IMR-90 (cell line): ENCODE data around the gene RHOB. TPM values are rescaled to one million over a fixed set of nuclear protein-coding genes. Genes with fewer than 3 reads are reported as not detected.

Experiments used
- ATAC-seq: fragments of 200-7000 bp; cut with Tn5 transposase; 2 replicates; pipeline ENCODE4 v1.9.1; 2020; ENCODE audit warnings: low read depth, mild to moderate bottlenecking, moderate library complexity
- BruUV-seq: library from RNA; stranded (reverse); fragments of 400-500 nt; replicated peaks from 2 replicates; lab custom pipeline; 2021; lab: Mats Ljungman, UMichigan
- CTCF ChIA-PET: fragments of 300-600 bp; formaldehyde crosslinking; extraction: SDS; loops from one replicate; lab custom pipeline; 2021; ENCODE audit warnings: antibody characterized with exemption; lab: Yijun Ruan, JAX
- POLR2A ChIA-PET: fragments of 300-600 bp; sonication (Branson Sonifier 250); formaldehyde crosslinking; loops from one replicate; lab custom pipeline; 2022; ENCODE audit warnings: antibody characterized with exemption; ENCODE audit not compliant: unreplicated experiment; lab: Charles Lee
- DNase-seq: peaks from one replicate; pipeline ENCODE4 v3.0.0; 2013
- H2AFZ ChIP-seq: replicated peaks from 2 replicates; pipeline ENCODE3; 2013; ENCODE audit warnings: low read length, mild to moderate bottlenecking; ENCODE audit not compliant: poor library complexity
- H2AK5ac ChIP-seq: 2 replicates; pipeline ENCODE4 v1.6.1; 2013; ENCODE audit warnings: low read depth, low read length, inconsistent platforms
- H2AK9ac ChIP-seq: replicated peaks from 2 replicates; pipeline ENCODE3; 2013; ENCODE audit warnings: mild to moderate bottlenecking, low read depth, low read length, moderate library complexity; ENCODE audit not compliant: poor library complexity
- H2BK120ac ChIP-seq: 2 replicates; pipeline ENCODE4 v1.6.1; 2013; ENCODE audit warnings: low read depth, low read length, inconsistent platforms
- H2BK15ac ChIP-seq: 3 replicates; pipeline ENCODE4 v1.6.1; 2013; ENCODE audit warnings: low read depth, low read length, inconsistent platforms
- H2BK20ac ChIP-seq: 2 replicates; pipeline ENCODE4 v1.6.1; 2013; ENCODE audit warnings: low read depth, mild to moderate bottlenecking, inconsistent platforms, low read length, moderate library complexity
- H2BK5ac ChIP-seq: 2 replicates; pipeline ENCODE4 v1.6.1; 2013; ENCODE audit warnings: mild to moderate bottlenecking, low read depth, low read length, inconsistent platforms; ENCODE audit not compliant: poor library complexity, severe bottlenecking
- H3K14ac ChIP-seq: replicated peaks from 2 replicates; pipeline ENCODE4 v1.6.1; 2013; ENCODE audit warnings: low read depth, low read length, inconsistent platforms
- H3K18ac ChIP-seq: 2 replicates; pipeline ENCODE4 v1.6.1; 2013; ENCODE audit warnings: low read depth, low read length, control low read depth
- H3K23ac ChIP-seq: 2 replicates; pipeline ENCODE4 v1.6.1; 2013; ENCODE audit warnings: low read depth, low read length, inconsistent platforms
- H3K27ac ChIP-seq: 2 replicates; pipeline ENCODE4 v1.5.1; 2013; ENCODE audit warnings: mild to moderate bottlenecking, control low read depth, low read length; ENCODE audit not compliant: insufficient read depth
- H3K27me3 ChIP-seq: 2 replicates; pipeline ENCODE4 v1.6.1; 2013; ENCODE audit warnings: low read length; ENCODE audit not compliant: control insufficient read depth, insufficient read depth
- H3K36me3 ChIP-seq: 2 replicates; pipeline ENCODE4 v1.6.1; 2013; ENCODE audit warnings: low read length, mixed read lengths; ENCODE audit not compliant: control insufficient read depth, insufficient read depth
- H3K4ac ChIP-seq: 2 replicates; pipeline ENCODE4 v1.6.1; 2013; ENCODE audit warnings: low read depth, low read length, inconsistent platforms
- H3K4me1 ChIP-seq: 2 replicates; pipeline ENCODE4 v1.6.1; 2013; ENCODE audit warnings: low read length, mixed read lengths; ENCODE audit not compliant: control insufficient read depth, insufficient read depth
- H3K4me2 ChIP-seq: 2 replicates; pipeline ENCODE4 v1.6.1; 2013; ENCODE audit warnings: low read depth, mild to moderate bottlenecking, control low read depth, low read length, moderate library complexity
- H3K4me3 ChIP-seq: 2 replicates; pipeline ENCODE4 v1.5.1; 2013; ENCODE audit warnings: low read depth, mild to moderate bottlenecking, control low read depth, low read length, moderate library complexity; ENCODE audit not compliant: insufficient read depth
- H3K56ac ChIP-seq: 2 replicates; pipeline ENCODE4 v1.6.1; 2013; ENCODE audit warnings: low read length, inconsistent platforms; ENCODE audit not compliant: insufficient read depth; ENCODE audit errors: extremely low read depth
- H3K79me1 ChIP-seq, 2 experiments: 2 replicates each; pipeline ENCODE4 v1.6.1; 2013; ENCODE audit warnings: low read length in 2 of 2, inconsistent platforms in 1 of 2, low read depth in 1 of 2
- H3K9ac ChIP-seq: 2 replicates; pipeline ENCODE4 v1.6.1; 2013; ENCODE audit warnings: low read depth, low read length, control low read depth
- H3K9me1 ChIP-seq: 2 replicates; pipeline ENCODE4 v1.6.1; 2013; ENCODE audit warnings: low read length, inconsistent platforms; ENCODE audit not compliant: insufficient read depth
- H3K9me3 ChIP-seq: 2 replicates; pipeline ENCODE4 v1.6.1; 2013; ENCODE audit warnings: low read length; ENCODE audit not compliant: control insufficient read depth, insufficient read depth
- H4K20me1 ChIP-seq: 2 replicates; pipeline ENCODE4 v1.6.1; 2013; ENCODE audit warnings: low read length, inconsistent platforms; ENCODE audit not compliant: insufficient read depth
- H4K5ac ChIP-seq: 2 replicates; pipeline ENCODE4 v1.6.1; 2013; ENCODE audit warnings: mild to moderate bottlenecking, low read depth, low read length, control low read depth
- H4K8ac ChIP-seq, 2 experiments: 2 replicates each; pipeline ENCODE4 v1.6.1; 2013; ENCODE audit warnings: low read depth in 2 of 2, low read length in 2 of 2, control low read depth in 1 of 2, inconsistent platforms in 1 of 2
- H4K91ac ChIP-seq: 2 replicates; pipeline ENCODE4 v1.6.1; 2013; ENCODE audit warnings: low read depth, low read length, inconsistent platforms; ENCODE audit not compliant: insufficient read depth
- BHLHE40 ChIP-seq: fragments of 150-350 bp; IDR thresholded peaks from 2 replicates; pipeline ENCODE4 v1.6.1; 2016; ENCODE audit warnings: mild to moderate bottlenecking, low read depth, low read length
- CEBPB ChIP-seq: IDR thresholded peaks from 2 replicates; pipeline ENCODE4 v1.6.1; 2012; ENCODE audit warnings: low read depth, low read length, improper control_type of control experiment
- CTCF ChIP-seq: conservative IDR thresholded peaks from 2 replicates; pipeline ENCODE4 v1.5.1; 2012; ENCODE audit warnings: mild to moderate bottlenecking, low read depth, low read length, improper control_type of control experiment
- ELK1 ChIP-seq: fragments of 150-350 bp; IDR thresholded peaks from 2 replicates; pipeline ENCODE4 v1.6.1; 2016; ENCODE audit warnings: low read depth, mild to moderate bottlenecking, low read length, moderate library complexity, borderline replicate concordance
- FOS ChIP-seq: fragments of 150-350 bp; IDR thresholded peaks from 2 replicates; pipeline ENCODE4 v1.6.1; 2016; ENCODE audit warnings: low read depth, low read length
- MAFK ChIP-seq: IDR thresholded peaks from 2 replicates; pipeline ENCODE4 v1.6.1; 2012; ENCODE audit warnings: low read depth, low read length, improper control_type of control experiment
- MAZ ChIP-seq: IDR thresholded peaks from 2 replicates; pipeline ENCODE4 v1.6.1; 2012; ENCODE audit warnings: low read depth, mild to moderate bottlenecking, low read length, improper control_type of control experiment, moderate library complexity, borderline replicate concordance
- MXI1 ChIP-seq: IDR thresholded peaks from 2 replicates; pipeline ENCODE4 v1.6.1; 2012; ENCODE audit warnings: low read depth, mild to moderate bottlenecking, low read length, moderate library complexity, borderline replicate concordance
- NFE2L2 ChIP-seq: fragments of 150-350 bp; IDR thresholded peaks from 2 replicates; pipeline ENCODE4 v1.6.1; 2016; ENCODE audit warnings: low read depth, mild to moderate bottlenecking, low read length
- POLR2A ChIP-seq: IDR thresholded peaks from 2 replicates; pipeline ENCODE4 v1.6.1; 2012; ENCODE audit warnings: mild to moderate bottlenecking, low read depth, low read length
- RAD21 ChIP-seq: IDR thresholded peaks from 2 replicates; pipeline ENCODE4 v1.6.1; 2012; ENCODE audit warnings: low read length, improper control_type of control experiment
- RCOR1 ChIP-seq: IDR thresholded peaks from 2 replicates; pipeline ENCODE4 v1.6.1; 2012; ENCODE audit warnings: mild to moderate bottlenecking, low read length, improper control_type of control experiment; ENCODE audit not compliant: insufficient replicate concordance
- SMC3 ChIP-seq: fragments of 150-350 bp; IDR thresholded peaks from 2 replicates; pipeline ENCODE4 v1.6.1; 2016; ENCODE audit warnings: low read depth, mild to moderate bottlenecking, antibody characterized with exemption, low read length, moderate library complexity
- WGBS, 2 experiments: methylation state at CpG; one replicate each; pipeline versions ENCODE4 v1.1.5 to v1.1.7; 2013; ENCODE audit warnings: missing lambda C conversion rate in 2 of 2; ENCODE audit not compliant: insufficient read length in 1 of 2; ENCODE audit errors: extremely low coverage in 2 of 2; 5-methylcytosine and 5-hydroxymethylcytosine counted together
- dilution Hi-C: fragments of 300-500 bp; cut with HindIII; formaldehyde crosslinking; loops from one replicate; pipeline ENCODE4 v1.14.3; 2018; ENCODE audit warnings: low sequenced_read_pairs; ENCODE audit not compliant: unreplicated experiment
- in situ Hi-C: fragments of 300-500 bp; cut with MboI; formaldehyde crosslinking; loops from 3 replicates; pipeline ENCODE4 v1.14.3; 2019; ENCODE audit warnings: low sequenced_read_pairs, inconsistent platforms, mixed read lengths
- intact Hi-C: fragments of 100-400 bp; cut with micrococcal nuclease; formaldehyde crosslinking; loops from 2 replicates; pipeline ENCODE4 v1.10.0; 2022
- polyA plus RNA-seq, 3 experiments: library from polyadenylated mRNA; depleted of rRNA; stranded (reverse); fragments of >200 nt; gene quantifications; 2 replicates each; pipeline ENCODE4 v1.2.3, GENCODE V29; 2012; ENCODE audit warnings: low replicate concordance in 1 of 3
- total RNA-seq: library from RNA; depleted of rRNA; stranded (reverse); fragments of >200 nt; gene quantifications from 2 replicates; pipeline ENCODE4 v1.2.3, GENCODE V29; 2012

Gene RHOB
- total and polyA plus RNA-seq, 2 of the 4 experiments (the other 2 are of a cell fraction), result 112 to 149 TPM

DNA sequence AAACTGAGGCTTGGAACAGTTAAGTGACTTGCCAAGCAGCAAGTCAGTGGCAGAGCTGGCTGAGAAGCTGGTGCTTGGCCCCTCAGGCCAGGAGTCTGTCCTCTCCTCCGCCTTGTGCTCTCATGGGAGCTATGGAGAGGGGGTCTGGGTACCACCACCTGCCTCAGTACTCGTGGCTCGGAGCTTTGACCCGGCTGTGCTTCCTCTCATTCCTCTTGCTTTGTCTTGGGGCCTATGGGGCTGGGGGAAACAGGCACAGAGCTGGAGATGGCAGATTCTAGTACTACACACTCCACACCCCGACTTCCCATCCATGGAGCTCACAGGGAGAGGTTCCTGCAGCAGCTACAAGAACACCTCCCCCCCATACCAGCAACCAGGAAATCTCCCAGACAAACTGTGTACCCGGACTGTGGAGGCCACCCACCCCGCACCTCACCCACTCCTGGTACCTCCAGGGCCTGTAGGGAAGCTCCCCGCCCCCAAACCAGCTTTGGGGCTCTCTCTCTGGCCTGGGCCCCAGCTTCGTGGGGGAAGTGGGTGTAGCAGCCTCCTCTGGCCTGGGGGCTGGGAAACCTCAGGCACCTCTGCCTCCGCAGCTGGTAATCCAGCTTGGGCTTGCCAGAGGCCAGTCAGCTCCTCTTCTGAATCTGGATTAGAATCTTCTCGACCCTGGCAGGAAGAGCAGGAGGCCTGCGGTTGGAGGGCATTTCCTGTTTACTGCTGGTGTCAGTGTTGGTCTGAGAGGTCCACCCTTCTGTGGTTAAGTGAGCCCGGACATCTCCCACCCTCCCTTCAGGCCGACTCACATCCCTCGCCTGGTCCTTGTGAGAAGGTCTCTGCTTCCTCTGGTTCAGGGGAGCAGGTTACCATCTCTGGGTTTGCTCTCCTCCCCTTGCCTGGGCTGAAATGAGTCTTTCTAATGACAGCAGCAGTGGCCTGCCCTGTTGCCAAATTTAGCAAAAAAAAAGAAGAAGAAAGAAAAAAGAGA is 22.3 kb upstream of the RHOB start:
- CTCF ChIA-PET, result interaction anchor here (1.4 to 4.4 kb wide), 4 partner anchors 13 to 218 kb away, joined by 5 to 45 read pairs (median 6); no protein-coding TSS in a partner anchor
- Histone ChIP-seq H2AK9ac (peak overlapping the region; percentile 71), H2BK5ac (peak overlapping the region; percentile 56), H3K36me3 (no peaks in the 10 kb centered on the region), H2BK120ac (peak overlapping the region; percentile 98), H3K4me1 (peaks cover 35% of the 10 kb centered on the region), H3K9me3 (no peaks in the 10 kb centered on the region), H4K8ac (peak overlapping the region; percentile 82 to 83), H3K79me1 (peaks cover 0 to 3% of the 10 kb centered on the region in 2 experiments; a peak in 1 of 4 replicates), H2AK5ac (peak overlapping the region; percentile 97), H3K9me1 (peaks cover 28% of the 10 kb centered on the region), H3K27ac (peak overlapping the region; percentile 68), H2BK20ac (peak overlapping the region; percentile 82), H3K27me3 (no peaks in the 10 kb centered on the region), H4K20me1 (peaks cover 5% of the 10 kb centered on the region; the same call in 1 of the 2 replicates), H3K18ac (peak overlapping the region; percentile 23; the same call in 1 of the 2 replicates), H3K4me3 (no peak overlapping the region), H3K14ac (peak overlapping the region; percentile 92), H3K9ac (peak overlapping the region; percentile 10; the same call in 1 of the 2 replicates), H3K4me2 (no peak overlapping the region), H4K91ac (peak overlapping the region; percentile 93), H3K23ac (peak overlapping the region; percentile 61; the same call in 1 of the 2 replicates), H2BK15ac (peak overlapping the region; percentile 94), H3K4ac (peak overlapping the region; percentile 92), H2AFZ (peak overlapping the region; percentile 65), H4K5ac (peak overlapping the region; percentile 11; the same call in 1 of the 2 replicates), H3K56ac (peak overlapping the region; percentile 17)
- intact Hi-C loops (no loop called here), dilution Hi-C loops (no loop called here), in situ Hi-C loops (no loop called here)
- POLR2A ChIA-PET, result interaction anchor here (0.6 to 1.4 kb wide), 4 partner anchors 13 to 101 kb away, joined by 3 to 4 read pairs (median 4); no protein-coding TSS in a partner anchor
- WGBS, 2 experiments, result no CpG with 5 or more reads among the region's 15 CpGs
- BruUV-seq, result no TSS peak
- DNase-seq (peak; percentile 93), ATAC-seq (peak; percentile 81)
- TF ChIP-seq RAD21 (no peak), NFE2L2 (no peak), FOS (peak; percentile 48), RCOR1 (peak; percentile 93), MAZ (peak; percentile 38; the same call in 1 of the 2 replicates), CTCF (no peak), ELK1 (no peak), MXI1 (no peak), POLR2A (peak; percentile 27; the same call in 1 of the 2 replicates), MAFK (peak; percentile 33; the same call in 1 of the 2 replicates), SMC3 (no peak), CEBPB (no peak), BHLHE40 (peak; percentile 86)
